Mononuclear cell (primary cell): ENCODE results near the gene PPA2. TPM values are rescaled to one million over a fixed set of nuclear protein-coding genes. Genes with fewer than 3 reads are reported as not detected.

Experiments used
- H3K27me3 ChIP-seq: 2 replicates; pipeline ENCODE4 v1.6.0; 2011; ENCODE audit warnings: low read length, control low read depth; ENCODE audit not compliant: insufficient read depth
- H3K4me1 ChIP-seq: 2 replicates; pipeline ENCODE4 v1.5.1; 2011; ENCODE audit warnings: mild to moderate bottlenecking, low read length, control low read depth; ENCODE audit not compliant: insufficient read depth
- H3K4me3 ChIP-seq: 2 replicates; pipeline ENCODE4 v1.5.1; 2011; ENCODE audit warnings: mild to moderate bottlenecking, low read length, moderate library complexity
- H3K9me3 ChIP-seq: 2 replicates; pipeline ENCODE4 v1.5.1; 2011; ENCODE audit warnings: low read depth, mild to moderate bottlenecking, control low read depth, low read length
- total RNA-seq: library from RNA; depleted of rRNA; stranded (reverse); fragments of >200 nt; gene quantifications from one replicate; pipeline ENCODE4 v1.2.3, GENCODE V29; 2012

The PPA2 gene
- total RNA-seq, 1 donor = 85.3 TPM

DNA sequence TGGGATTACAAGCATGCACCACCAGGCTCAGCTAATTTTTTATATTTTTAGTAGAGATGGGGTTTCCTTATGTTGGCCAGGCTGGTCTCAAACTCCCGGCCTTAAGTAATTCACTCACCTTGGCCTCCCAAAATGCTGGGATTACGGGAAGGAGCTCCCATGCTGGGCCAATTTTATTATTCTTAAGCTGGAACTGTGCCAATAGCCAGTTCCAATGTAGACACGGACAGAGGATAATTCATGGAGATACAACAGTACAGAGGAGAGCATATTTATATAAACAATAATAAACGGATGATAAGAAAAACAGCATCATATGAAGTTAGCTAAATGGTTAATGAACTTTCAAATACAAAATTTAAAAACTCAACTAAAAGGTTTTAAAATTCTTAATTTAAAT lies 87.8 kb downstream of the PPA2 start:
- no peaks in the 10 kb centered on the region for H3K9me3 ChIP-seq
- H3K4me3 ChIP-seq = no peak overlapping the region

DNA sequence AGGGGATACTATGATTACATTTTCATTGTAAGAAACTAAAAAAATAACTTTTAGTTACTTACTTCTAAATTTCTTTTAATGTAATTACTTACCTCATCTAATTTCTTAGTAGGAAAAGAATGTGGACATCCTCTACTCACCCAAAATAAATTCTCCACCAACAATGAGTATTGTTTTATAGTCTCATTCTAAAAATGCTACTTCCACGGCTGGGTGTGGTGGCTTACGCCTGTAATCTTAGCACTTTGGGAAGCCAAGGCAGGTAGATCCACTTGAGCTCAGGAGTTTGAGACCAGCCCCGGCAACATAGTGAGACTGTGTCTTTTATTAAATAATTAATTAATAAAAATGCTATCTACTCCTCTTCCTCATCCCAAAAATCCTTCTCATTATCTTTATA lies 99.8 kb downstream of the PPA2 start:
- Histone ChIP-seq H3K27me3 (no peaks in the 10 kb centered on the region), H3K4me3 (no peak overlapping the region), H3K4me1 (no peaks in the 10 kb centered on the region), H3K9me3 (no peaks in the 10 kb centered on the region)

More for the DNA sequence above, 87.8 kb downstream of the PPA2 start:
- H3K4me1 ChIP-seq = no peaks in the 10 kb centered on the region
- H3K27me3 ChIP-seq = no peaks in the 10 kb centered on the region

DNA sequence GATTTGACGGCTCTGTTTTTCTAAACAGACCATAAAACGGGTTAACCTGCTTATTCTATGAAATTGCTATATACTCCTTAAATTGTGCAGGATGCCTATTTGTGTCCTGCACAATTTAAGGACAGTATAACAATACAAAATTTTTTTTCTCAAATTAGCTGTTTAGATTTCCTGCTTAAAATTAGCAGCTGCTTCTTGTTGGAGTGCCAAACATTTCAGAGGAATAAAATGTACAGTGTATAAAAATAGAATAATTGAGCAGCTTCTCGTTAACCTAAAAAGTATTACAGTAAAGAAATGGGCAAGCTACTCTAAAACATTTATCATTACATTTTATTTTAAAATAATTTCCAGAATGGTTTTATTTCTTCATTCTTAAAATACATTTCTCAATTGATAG lies 100.5 kb downstream of the PPA2 start:
- no peak overlapping the region for H3K4me3 ChIP-seq
- no peaks in the 10 kb centered on the region for H3K4me1 ChIP-seq
- H3K27me3 ChIP-seq = no peaks in the 10 kb centered on the region
- H3K9me3 ChIP-seq = no peaks in the 10 kb centered on the region

DNA sequence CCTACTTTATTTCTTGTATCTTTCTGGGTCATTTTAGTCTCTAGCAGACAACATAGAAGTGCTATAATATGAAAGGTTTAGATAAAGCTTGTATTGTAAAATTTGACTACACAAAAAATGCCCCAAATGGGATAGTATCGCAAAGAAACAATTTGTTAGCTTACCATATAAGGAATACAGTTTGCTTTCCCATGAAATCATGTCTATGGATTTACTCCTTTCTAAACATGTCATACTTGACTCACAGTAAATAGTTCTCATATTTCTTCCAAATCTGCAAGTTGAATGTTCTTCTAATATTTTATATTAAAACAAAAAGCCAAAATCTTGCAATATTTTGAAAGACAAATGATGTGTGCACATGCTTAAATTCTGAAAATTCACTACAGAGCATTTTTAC lies 103.9 kb downstream of the PPA2 start:
- Histone ChIP-seq H3K4me3 (no peak overlapping the region), H3K27me3 (no peaks in the 10 kb centered on the region), H3K4me1 (no peaks in the 10 kb centered on the region), H3K9me3 (no peaks in the 10 kb centered on the region)

DNA sequence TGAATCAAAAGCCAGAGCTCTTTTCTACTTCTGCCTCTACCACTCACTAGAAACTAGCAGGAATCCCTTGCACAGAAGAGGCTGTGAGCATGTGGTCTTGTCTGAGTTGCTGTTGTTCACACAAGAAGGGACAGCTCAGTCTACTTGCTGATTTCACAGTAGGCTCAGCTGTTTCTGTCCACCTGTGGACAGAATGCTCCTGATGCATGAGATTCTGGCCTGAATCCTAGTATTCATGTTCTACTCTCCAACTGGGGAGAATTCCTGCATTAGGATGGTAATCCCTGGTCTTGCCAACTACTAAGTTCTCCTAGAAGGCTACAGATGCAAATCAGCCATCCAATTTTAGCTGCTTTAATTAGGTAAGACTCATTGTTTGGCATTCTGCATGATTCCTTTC lies 112.8 kb downstream of the PPA2 start:
- Histone ChIP-seq H3K27me3 (no peaks in the 10 kb centered on the region), H3K9me3 (no peaks in the 10 kb centered on the region), H3K4me3 (no peak overlapping the region), H3K4me1 (no peaks in the 10 kb centered on the region)

DNA sequence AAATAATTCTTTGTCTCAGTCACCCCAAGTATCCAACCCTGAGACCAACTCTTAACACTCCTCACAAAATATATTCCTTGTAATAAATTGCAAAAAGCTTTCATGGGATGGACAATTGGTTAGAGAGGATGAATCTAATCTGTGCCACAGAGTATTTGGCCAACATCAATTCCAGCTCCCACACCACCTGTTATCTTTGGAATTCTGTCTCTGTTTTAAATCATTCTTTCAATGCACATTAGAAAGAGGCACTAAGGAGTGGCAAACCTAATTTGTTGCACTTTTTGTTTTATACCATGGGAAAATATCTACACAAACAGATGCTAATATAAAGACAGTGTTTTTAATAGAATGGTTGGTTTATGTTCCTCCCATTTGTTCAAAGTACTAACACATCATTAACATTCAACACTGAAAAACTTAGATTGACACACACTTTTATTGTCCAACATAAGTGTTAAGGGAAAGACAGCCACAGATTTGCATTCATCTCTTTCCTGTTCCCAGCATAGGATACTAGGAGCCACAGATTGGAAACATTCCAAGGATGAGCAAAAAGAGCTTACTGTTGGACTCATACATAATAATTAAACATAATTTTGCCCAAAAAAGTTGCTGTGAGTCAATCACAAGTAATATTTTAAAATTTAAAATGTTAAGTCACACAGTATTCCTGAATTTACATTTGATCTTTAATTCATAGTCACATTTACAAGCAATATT lies 116.4 kb downstream of the PPA2 start:
- Histone ChIP-seq H3K4me3 (no peak overlapping the region), H3K27me3 (no peaks in the 10 kb centered on the region), H3K9me3 (no peaks in the 10 kb centered on the region), H3K4me1 (no peaks in the 10 kb centered on the region)

DNA sequence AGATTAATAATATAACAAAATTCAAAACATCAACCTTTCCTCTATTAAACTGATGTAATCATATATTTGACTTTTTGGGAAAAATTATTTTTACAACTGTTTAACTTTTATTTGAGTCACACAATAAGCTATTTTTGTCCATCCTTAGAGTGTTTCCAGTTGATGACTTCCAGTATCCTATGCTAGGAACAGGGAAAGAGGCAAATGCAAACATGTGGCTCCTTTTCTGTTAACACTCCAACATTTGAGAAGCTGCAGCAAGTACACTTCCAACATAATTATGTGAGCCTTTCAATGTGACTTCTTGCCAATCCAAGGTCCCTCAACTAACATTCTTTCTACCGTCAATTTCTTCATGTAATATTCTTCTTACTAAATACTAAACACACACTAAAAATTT lies 117.7 kb downstream of the PPA2 start:
- H3K4me3 ChIP-seq = no peak overlapping the region
- H3K27me3 ChIP-seq = no peaks in the 10 kb centered on the region
- no peaks in the 10 kb centered on the region for H3K4me1 ChIP-seq
- no peaks in the 10 kb centered on the region for H3K9me3 ChIP-seq

DNA sequence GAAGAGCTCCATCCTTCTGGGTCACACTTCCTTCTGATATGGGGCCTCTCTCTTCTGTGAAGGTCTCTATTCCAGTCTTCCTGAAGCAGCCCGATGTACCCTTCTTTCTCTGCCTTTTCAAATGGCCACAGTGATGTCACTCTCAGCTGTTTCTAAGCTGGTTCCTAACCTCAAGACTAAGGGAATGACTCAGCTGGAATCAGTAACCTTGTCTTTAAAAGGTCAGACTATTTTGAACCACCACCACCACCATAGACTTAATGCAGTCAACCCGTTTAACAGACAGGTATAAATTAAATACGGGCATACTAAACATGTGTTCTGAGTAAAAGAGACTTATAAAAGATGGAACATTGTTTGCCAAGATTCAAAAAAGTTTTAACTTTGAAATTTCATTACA lies 121.0 kb downstream of the PPA2 start:
- Histone ChIP-seq H3K27me3 (no peaks in the 10 kb centered on the region), H3K4me3 (no peak overlapping the region), H3K4me1 (no peaks in the 10 kb centered on the region), H3K9me3 (no peaks in the 10 kb centered on the region)

DNA sequence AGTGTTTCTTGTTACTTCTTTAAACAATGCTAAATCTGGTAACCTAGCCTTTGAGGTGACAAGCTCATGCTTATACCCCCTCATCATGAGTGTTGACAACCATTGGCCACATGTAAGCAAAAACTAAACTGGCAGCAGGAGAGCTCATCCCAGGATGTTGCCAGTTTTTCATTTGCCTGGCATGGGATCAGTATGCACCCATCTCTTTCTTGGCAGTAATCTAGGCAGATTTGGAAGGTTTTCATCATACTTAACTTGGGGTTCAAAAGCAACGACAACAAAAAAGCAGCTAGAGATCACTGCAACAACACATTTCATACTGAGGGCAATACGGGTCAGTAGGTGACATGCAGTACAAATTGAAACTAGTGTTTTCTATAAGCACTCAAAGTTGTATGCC lies 122.0 kb downstream of the PPA2 start:
- H3K4me3 ChIP-seq = no peak overlapping the region
- no peaks in the 10 kb centered on the region for H3K9me3 ChIP-seq
- no peaks in the 10 kb centered on the region for H3K4me1 ChIP-seq
- no peaks in the 10 kb centered on the region for H3K27me3 ChIP-seq

DNA sequence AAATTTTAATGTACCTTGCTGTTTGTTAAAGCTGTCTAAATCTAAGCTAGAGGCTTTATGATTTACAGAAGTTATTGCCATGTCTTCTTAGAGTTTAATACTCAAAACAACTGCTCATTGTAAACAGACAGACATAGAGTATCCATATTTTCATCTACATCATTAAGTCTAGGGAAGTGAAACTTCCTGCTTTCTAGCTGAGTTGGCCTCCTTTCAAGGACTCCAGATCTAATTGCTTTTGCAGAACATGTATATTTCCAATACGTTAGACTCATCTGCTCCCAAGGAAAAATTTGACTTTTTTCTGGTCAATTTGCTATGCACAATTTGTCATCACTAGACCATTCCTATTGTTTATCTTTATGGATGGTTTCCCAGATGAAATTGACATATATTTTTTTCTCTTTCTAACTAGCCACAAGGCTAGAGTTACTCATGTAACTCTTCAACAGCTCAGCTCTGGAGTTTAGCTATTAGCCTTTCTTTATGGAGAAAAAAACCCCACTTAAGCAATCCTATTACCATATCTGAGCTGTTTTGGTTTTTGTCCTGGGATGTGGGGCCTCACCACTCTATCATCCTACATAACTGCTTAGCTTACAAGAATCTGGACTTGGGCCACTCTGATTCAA lies 122.9 kb downstream of the PPA2 start:
- H3K4me3 ChIP-seq = no peak overlapping the region
- no peaks in the 10 kb centered on the region for H3K4me1 ChIP-seq
- H3K9me3 ChIP-seq = no peaks in the 10 kb centered on the region
- H3K27me3 ChIP-seq = no peaks in the 10 kb centered on the region

DNA sequence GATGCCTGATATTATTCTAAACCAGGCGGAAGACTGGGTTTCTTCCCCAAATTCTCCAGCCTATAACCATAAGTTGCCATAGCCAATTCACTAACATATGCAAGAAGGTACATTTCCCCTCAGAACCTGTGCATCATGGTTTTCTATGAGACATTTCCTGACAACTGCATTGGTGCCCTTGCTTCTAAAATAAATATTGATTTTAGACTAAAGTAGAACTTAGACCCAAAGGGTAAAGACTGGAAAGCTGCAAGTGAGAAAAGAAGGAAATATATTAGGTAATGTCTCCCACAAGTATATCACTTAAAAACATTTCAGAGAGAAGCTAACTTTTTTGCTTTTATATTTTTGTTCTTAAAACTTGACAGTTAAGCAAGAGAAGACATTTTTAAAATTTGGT lies 125.1 kb downstream of the PPA2 start:
- Histone ChIP-seq H3K9me3 (no peaks in the 10 kb centered on the region), H3K4me3 (no peak overlapping the region), H3K4me1 (no peaks in the 10 kb centered on the region), H3K27me3 (no peaks in the 10 kb centered on the region)

DNA sequence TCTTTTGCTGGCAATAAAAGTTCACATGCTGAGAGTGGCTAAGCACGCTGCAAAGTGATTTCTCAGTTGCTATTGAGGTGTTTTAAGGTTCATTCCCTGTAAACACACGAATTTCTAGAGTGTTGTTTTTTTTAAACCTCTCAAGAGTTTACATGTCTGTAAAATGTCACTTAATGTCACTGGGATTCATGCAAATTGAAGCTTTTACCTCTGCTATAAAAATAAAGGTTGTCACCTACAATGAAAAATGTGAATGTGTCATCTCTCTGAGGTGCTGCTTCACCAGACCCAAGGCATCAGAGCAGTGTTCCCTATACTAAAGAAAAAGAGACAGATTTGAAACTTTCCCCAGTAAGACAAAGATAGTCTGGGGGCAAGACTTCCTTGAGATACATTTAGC lies 127.0 kb downstream of the PPA2 start:
- H3K27me3 ChIP-seq = no peaks in the 10 kb centered on the region
- no peak overlapping the region for H3K4me3 ChIP-seq
- no peaks in the 10 kb centered on the region for H3K4me1 ChIP-seq
- no peaks in the 10 kb centered on the region for H3K9me3 ChIP-seq

DNA sequence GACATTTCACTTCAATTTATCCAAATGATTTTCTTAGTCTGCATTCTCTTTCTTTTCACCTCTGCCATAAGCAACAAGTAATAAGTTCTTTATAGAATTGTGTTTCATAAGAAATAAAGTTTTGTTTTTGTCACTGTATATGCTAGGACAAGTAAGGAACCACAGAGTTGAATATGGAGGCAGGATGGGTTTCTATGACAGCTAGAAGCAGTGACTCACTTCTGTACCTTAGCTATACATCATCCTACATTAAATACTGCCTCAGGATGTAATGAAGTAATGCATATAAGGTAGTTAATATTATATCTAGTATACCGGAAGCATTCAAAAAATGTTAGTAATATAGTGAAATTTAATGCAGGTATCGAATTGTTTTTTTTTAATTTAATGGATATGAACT lies 128.0 kb downstream of the PPA2 start:
- no peaks in the 10 kb centered on the region for H3K4me1 ChIP-seq
- H3K9me3 ChIP-seq = no peaks in the 10 kb centered on the region
- no peak overlapping the region for H3K4me3 ChIP-seq
- H3K27me3 ChIP-seq = no peaks in the 10 kb centered on the region

DNA sequence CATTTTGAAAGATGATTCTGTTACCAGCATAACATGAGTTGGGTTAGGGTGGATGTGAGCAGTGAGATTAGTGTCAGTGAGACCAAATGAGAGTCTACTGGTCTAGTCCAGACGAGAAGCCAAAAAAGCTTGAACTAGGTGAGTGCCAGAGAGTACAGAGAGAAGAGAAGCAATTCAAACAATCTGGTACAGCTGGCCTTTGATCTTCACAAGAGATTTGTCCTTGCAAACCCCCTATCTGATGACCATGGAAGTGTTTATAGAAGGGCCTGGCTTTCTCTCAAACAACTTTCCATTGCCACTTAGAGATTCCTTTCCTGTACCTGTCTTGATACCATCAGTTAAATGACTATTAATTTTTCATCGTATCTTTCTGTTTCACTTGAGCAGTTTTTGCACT lies 128.5 kb downstream of the PPA2 start:
- Histone ChIP-seq H3K9me3 (no peaks in the 10 kb centered on the region), H3K4me1 (no peaks in the 10 kb centered on the region), H3K27me3 (no peaks in the 10 kb centered on the region)

DNA sequence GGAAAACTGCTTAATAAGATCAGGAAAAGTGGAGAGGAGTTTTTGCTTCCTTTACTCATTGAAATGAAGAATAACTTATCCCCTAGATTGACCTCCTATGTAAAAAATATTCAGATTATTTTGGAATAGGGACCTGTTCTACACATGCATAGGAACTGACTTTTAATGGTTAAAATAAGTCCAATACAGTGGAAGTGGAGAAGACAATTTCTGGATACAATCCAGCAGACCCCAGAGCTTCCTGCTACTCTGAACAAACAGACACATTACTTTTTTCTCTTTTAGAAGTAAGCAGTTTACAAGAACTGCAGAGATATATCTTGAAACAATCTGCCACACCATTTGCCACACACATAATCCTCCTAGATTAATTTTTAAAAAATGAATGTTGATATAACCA lies 129.7 kb downstream of the PPA2 start:
- no peaks in the 10 kb centered on the region for H3K4me1 ChIP-seq
- no peaks in the 10 kb centered on the region for H3K27me3 ChIP-seq
- H3K4me3 ChIP-seq = no peak overlapping the region
- H3K9me3 ChIP-seq = no peaks in the 10 kb centered on the region

More for the DNA sequence above, 128.5 kb downstream of the PPA2 start:
- no peak overlapping the region for H3K4me3 ChIP-seq
